Stimulated activated CD4-positive, alpha-beta T cell treated with anti-CD3 and anti-CD28 coated beads, Interleukin-2, amount 100 ng/mL, for 48 hours (primary cell): Measurements from ENCODE around the gene ARHGAP4.

Source experiments
- DNase-seq, 2 donors: peaks; one replicate each; pipeline ENCODE4 v3.0.0-alpha.2; 2020

The ARHGAP4 gene

GRCh38 chrX:153877571-153878261 lies 48.3 kb downstream of the ARHGAP4 start:
- DNase-seq, result no peak

GRCh38 chrX:153876112-153876491 lies 50.0 kb downstream of the ARHGAP4 start:
- no peak for DNase-seq

- DNase-seq, result peak; percentile 54 to 74
Measured at GRCh38 chrX:153875391-153876111, 50.5 kb downstream of the ARHGAP4 start.

- no peak for DNase-seq
Measured at GRCh38 chrX:153874366-153875125, 51.5 kb downstream of the ARHGAP4 start.

DNA sequence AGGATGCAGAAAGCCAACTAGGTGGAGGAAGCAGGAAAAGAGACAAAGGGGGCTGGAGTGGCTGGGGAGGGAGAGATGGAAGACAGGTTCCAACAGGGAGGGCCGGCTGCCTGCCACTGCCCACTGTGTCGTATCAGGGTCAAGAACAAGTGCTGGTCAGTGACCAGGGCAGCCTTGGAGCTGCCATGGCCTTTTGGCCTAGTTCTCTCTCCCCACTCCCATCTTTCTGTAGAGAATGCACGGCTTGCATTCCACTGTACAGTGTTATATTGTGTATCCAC lies 52.0 kb downstream of the ARHGAP4 start:
- DNase-seq, result no peak

GRCh38 chrX:153873282-153874084 lies 52.6 kb downstream of the ARHGAP4 start:
- DNase-seq, result no peak

DNA sequence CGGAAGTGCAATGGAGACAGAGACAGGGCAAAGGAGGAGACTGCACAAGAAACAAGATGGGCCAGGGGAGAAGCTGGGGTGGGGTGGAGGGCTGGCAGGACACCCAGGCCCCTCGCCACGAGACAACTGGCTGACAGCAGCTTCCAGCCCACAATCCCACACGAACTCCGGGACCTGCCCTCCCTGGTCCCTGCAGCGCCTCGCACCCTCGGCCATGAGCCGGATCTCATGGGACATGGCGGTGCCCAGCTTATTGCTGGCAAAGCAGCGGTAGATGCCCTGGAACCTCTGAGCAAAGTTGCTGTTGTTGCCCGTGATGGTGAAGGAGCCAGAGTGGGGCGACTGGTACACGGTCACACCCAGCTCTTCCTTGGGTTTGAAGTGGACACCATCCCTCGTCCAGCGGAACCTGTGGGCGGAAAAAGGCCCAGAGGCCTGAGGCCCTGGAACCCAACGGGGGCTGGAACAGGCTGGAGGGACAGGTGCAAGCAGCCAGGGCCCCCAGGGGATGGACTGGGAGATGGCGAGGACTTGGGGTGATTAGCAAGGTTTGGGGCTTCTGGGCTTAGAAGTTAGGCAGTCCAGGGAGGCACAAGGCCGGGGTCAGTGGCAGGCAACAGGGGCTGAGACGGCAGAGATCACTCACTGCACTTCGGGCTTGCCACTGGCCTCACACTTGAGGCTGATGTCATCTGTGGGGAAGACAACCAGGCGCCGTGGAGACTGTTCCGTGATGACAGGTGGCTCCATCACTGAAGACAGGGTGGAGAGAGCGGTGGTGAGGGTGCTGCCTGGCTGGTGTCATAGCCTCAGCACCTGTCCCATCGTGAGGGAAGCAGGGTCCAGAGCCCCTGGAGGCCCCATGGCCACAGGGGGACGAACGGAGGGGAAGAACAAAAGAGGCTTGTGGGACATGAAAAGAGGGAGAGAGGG lies 53.9 kb downstream of the ARHGAP4 start:
- DNase-seq, result no peak

GRCh38 chrX:153871451-153871850 lies 54.6 kb downstream of the ARHGAP4 start:
- no peak for DNase-seq

- no peak for DNase-seq
Measured at GRCh38 chrX:153870791-153871360, 55.2 kb downstream of the ARHGAP4 start.

DNA sequence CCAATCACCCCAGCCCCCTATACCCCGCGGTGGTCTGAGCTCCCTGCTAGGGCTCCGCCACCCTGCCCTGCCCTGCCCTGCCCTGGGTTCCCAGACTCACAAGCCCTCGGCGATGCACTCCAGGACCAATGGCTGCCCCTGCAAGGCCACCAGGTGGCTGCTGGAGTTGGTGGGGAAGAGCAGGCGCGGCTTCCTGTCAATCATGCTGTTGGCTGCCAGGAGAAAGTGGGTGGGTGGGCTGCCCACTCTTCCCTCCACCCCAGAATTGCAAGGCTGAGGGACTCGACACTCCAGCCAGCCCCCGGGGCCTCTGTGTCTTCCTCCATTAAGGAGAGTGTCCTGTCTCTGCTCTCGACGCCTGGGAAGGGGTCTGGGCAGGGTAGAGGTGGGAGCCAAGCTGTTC lies 55.8 kb downstream of the ARHGAP4 start:
- no peak for DNase-seq

DNA sequence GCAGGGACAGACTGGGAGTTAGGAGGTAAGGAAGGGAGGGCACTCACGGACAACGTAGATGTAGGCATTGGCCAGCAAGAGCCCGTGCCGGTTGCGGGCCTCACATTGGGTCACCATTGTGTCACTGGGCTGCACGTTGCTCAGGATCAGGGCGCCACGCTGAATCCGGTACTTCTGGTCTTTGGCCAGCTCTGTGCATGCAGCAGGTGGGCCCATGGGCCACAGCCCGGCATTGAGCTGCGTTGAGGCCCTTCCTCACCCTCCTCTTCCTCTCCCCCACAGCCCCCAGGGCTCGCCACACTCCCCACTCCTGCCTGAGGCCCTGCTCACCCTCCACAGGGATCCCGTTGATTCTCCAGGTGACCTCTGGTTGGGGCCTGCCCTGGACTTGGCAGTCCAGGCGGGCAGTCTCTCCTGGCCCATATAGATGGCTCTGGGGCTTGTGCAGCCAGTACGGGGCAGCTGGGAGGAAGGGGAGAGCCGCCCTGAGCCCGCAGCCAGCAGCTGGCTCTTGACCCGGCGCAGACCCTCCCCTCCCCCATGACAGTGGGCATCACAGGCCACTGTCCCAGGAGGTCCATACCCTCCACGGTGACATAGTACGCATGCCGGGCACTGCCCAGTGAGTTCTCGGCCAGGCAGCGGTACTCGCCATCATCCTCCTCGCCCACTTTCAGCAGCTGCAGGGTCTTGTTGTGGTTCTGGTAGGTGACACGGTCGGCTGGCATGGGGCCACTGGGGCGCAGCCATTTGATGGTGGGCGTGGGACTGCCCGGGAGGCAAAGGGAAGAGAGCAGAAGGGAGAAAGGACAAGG lies 56.4 kb downstream of the ARHGAP4 start:
- no peak for DNase-seq

- no peak for DNase-seq
Measured at GRCh38 chrX:153868576-153869472, 57.2 kb downstream of the ARHGAP4 start.

DNA sequence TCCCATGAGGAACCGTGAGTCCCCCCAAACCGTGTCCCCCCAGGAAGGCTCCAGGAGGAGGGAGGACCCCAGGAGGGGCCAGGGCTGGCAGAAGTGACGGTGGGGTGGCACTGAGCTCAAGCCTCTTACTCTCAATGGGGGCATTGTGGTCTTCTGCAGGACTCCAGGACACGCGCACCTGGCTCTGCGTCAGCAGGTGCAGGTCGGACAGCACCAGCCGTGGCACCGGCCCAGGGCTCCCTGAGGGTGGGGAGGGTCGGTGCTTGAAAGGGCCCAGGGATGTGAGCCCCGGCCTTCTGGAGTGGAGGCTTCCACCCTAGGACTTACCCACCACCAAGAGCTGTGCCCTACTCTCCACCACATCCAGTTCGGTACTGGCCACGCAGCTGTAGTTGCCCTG lies 58.4 kb downstream of the ARHGAP4 start:
- no peak for DNase-seq

GRCh38 chrX:153867139-153867538 lies 58.9 kb downstream of the ARHGAP4 start:
- DNase-seq, result no peak

GRCh38 chrX:153866302-153867019 lies 59.6 kb downstream of the ARHGAP4 start:
- DNase-seq, result no peak

- no peak for DNase-seq
Measured at GRCh38 chrX:153865685-153866084, 60.4 kb downstream of the ARHGAP4 start.

- DNase-seq, result no peak
Measured at GRCh38 chrX:153865321-153865580, 60.8 kb downstream of the ARHGAP4 start.

DNA sequence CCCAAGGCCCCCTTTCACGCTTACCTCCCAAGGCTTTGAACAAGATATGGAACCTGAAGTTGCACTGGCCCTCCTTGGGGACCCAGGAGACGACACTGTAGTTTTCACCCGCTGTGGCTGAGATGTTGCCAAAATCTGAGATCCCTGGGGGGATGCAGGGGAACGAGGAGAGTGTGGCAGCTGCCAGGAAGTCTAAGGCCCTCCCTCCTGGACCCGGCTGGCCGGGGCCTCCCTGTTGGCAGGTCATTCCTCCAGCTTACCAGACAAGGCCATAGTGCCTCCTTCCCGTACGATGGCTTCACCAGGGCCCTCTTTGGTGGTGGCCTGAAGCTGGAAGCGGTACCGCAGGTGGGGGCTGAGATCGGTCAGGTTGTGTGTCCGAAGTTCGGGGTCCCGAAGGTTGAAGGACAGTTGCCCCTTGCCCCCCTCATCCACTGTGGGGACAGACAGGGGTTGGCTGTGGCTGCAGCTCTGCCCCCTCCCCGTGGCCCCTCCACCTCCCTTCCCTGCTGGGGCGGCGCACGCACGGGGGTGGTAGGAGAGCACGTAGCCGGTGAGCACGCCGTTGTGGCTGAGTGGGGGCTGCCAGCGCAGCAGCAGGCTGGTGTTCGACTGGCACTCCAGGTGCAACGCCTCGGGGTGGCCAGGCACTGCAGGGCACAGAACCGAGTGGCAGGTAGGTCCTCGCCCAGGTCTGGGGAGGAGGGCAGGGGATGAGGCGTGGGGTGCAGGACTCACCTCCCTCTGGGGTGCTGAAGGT lies 61.3 kb downstream of the ARHGAP4 start:
- DNase-seq, result no peak

GRCh38 chrX:153864101-153864500 lies 62.0 kb downstream of the ARHGAP4 start:
- DNase-seq, result no peak
